Endothelial cell of umbilical vein (primary cell): Measurements from ENCODE around the gene PEX3. TPM values are rescaled to one million over a fixed set of nuclear protein-coding genes. Genes with fewer than 3 reads are reported as not detected.

Source experiments
- BruUV-seq: library from RNA; stranded (reverse); fragments of 400-500 nt; replicated peaks from 2 replicates; lab custom pipeline; 2021; lab: Mats Ljungman, UMichigan
- CTCF ChIA-PET: fragments of 300-600, 350-600 bp; sonication (Branson Sonifier 250); formaldehyde crosslinking; loops from one replicate; lab custom pipeline; 2021; ENCODE audit warnings: antibody characterized with exemption, inconsistent platforms; lab: Charles Lee
- POLR2A ChIA-PET: fragments of 300-600, 350-600 bp; sonication (Branson Sonifier 250); formaldehyde crosslinking; loops from one replicate; lab custom pipeline; 2021; ENCODE audit warnings: antibody characterized with exemption, inconsistent platforms; lab: Charles Lee
- DNase-seq: peaks from one replicate; pipeline ENCODE4 v3.0.0-alpha.2; 2011; ENCODE audit warnings: low read depth, low spot score
- FAIRE-seq: peaks from 2 replicates; lab custom pipeline; 2011; peaks lifted over from hg19 to GRCh38; lab: Jason Lieb, UNC
- H2AFZ ChIP-seq: 2 replicates; pipeline ENCODE4 v1.6.0; 2012; ENCODE audit warnings: low read depth, low read length, control low read depth, inconsistent platforms
- H3K27ac ChIP-seq: 2 replicates; pipeline ENCODE4 v1.5.1; 2011; ENCODE audit warnings: low read depth, mild to moderate bottlenecking, control low read depth, low read length, moderate library complexity; ENCODE audit not compliant: insufficient read depth
- H3K27me3 ChIP-seq, 2 experiments: 2 replicates each; pipeline versions ENCODE4 v1.6.0 to v1.6.1; 2011; ENCODE audit warnings: low read length in 2 of 2, mixed read lengths in 1 of 2; ENCODE audit not compliant: control insufficient read depth in 2 of 2, insufficient read depth in 2 of 2
- H3K36me3 ChIP-seq, 2 experiments: 2 replicates in 1 of 2; 3 replicates in 1 of 2; pipeline ENCODE4 v1.5.1; 2011; ENCODE audit warnings: low read length in 2 of 2, mild to moderate bottlenecking in 1 of 2, moderate library complexity in 1 of 2; ENCODE audit not compliant: control insufficient read depth in 2 of 2, insufficient read depth in 2 of 2; ENCODE audit errors: extremely low read depth in 1 of 2
- H3K4me1 ChIP-seq: 3 replicates; pipeline ENCODE4 v1.5.1; 2011; ENCODE audit warnings: mild to moderate bottlenecking, low read length; ENCODE audit not compliant: control insufficient read depth, insufficient read depth; ENCODE audit errors: extremely low read depth
- H3K4me2 ChIP-seq: 2 replicates; pipeline ENCODE4 v1.6.1; 2011; ENCODE audit warnings: low read length, control low read depth, mixed read lengths; ENCODE audit not compliant: insufficient read depth
- H3K4me3 ChIP-seq, 3 experiments: fragments of 200-600 bp in 1 of 3; sonication (generic), shearing (Covaris generic) in 1 of 3; replicated peaks in 1 of 3; 2 replicates each; pipeline ENCODE4 v1.5.1; 2011 to 2016; ENCODE audit warnings: control low read depth in 3 of 3, low read length in 3 of 3, mild to moderate bottlenecking in 2 of 3, inconsistent platforms in 1 of 3, low read depth in 1 of 3, moderate library complexity in 1 of 3; ENCODE audit not compliant: insufficient read depth in 1 of 3
- H3K79me2 ChIP-seq: 2 replicates; pipeline ENCODE4 v1.6.0; 2012; ENCODE audit warnings: low read length, inconsistent platforms; ENCODE audit not compliant: control insufficient read depth, insufficient read depth
- H3K9ac ChIP-seq: replicated peaks from 2 replicates; pipeline ENCODE3; 2011; ENCODE audit warnings: low read length, control low read depth; ENCODE audit not compliant: insufficient read depth; ENCODE audit errors: extremely low read depth
- H3K9me1 ChIP-seq: replicated peaks from 3 replicates; pipeline ENCODE4 v1.6.0; 2011; ENCODE audit warnings: mild to moderate bottlenecking, low read length; ENCODE audit not compliant: control insufficient read depth, insufficient read depth; ENCODE audit errors: extremely low read depth
- H3K9me3 ChIP-seq: replicated peaks from 2 replicates; pipeline ENCODE4 v1.5.1; 2012; ENCODE audit warnings: low read length, inconsistent platforms; ENCODE audit not compliant: control insufficient read depth, insufficient read depth
- H4K20me1 ChIP-seq: replicated peaks from 2 replicates; pipeline ENCODE3; 2011; ENCODE audit warnings: mild to moderate bottlenecking, low read length; ENCODE audit not compliant: control insufficient read depth, insufficient read depth; ENCODE audit errors: extremely low read depth
- EZH2 ChIP-seq: IDR thresholded peaks from 2 replicates; pipeline ENCODE4 v1.6.1; 2012; ENCODE audit warnings: borderline replicate concordance, low read depth, mild to moderate bottlenecking, moderate library complexity, low read length, inconsistent platforms; ENCODE audit not compliant: severe bottlenecking
- FOS ChIP-seq: IDR thresholded peaks from 2 replicates; pipeline ENCODE4 v1.6.1; 2011; ENCODE audit warnings: mild to moderate bottlenecking, low read length, moderate library complexity, borderline replicate concordance; ENCODE audit not compliant: insufficient read depth
- GATA2 ChIP-seq: IDR thresholded peaks from 2 replicates; pipeline ENCODE4 v1.7.0; 2011; ENCODE audit warnings: low read depth, mild to moderate bottlenecking, moderate library complexity, mixed read lengths, low read length; ENCODE audit not compliant: insufficient read length, insufficient read depth
- JUN ChIP-seq: IDR thresholded peaks from 2 replicates; pipeline ENCODE4 v1.6.1; 2011; ENCODE audit warnings: borderline replicate concordance, low read depth; ENCODE audit not compliant: insufficient read length, insufficient read depth
- MAX ChIP-seq: IDR thresholded peaks from 2 replicates; pipeline ENCODE4 v1.6.1; 2011; ENCODE audit not compliant: insufficient read depth, insufficient read length
- MYC ChIP-seq: IDR thresholded peaks from one replicate; pipeline ENCODE4 v1.6.1; 2011; ENCODE audit warnings: mild to moderate bottlenecking, low read depth, low read length
- POLR2A ChIP-seq: IDR thresholded peaks from 2 replicates; pipeline ENCODE4 v1.6.1; 2012; ENCODE audit warnings: low read depth, mild to moderate bottlenecking, control low read depth, low read length
- POLR2AphosphoS5 ChIP-seq: IDR thresholded peaks from 2 replicates; pipeline ENCODE4 v1.6.1; 2012; ENCODE audit warnings: low read depth, mild to moderate bottlenecking, control low read depth, low read length, moderate library complexity; ENCODE audit not compliant: insufficient read depth
- dilution Hi-C: fragments of 300-500 bp; cut with MboI; formaldehyde crosslinking; loops from one replicate; pipeline ENCODE4 v1.15.0; 2019; ENCODE audit warnings: low sequenced_read_pairs; ENCODE audit not compliant: extremely low pct_ligation_motif_present
- intact Hi-C: fragments of 100-400 bp; cut with micrococcal nuclease; formaldehyde crosslinking; loops from one replicate; pipeline ENCODE4 v1.10.0; 2022
- polyA plus RNA-seq, 4 experiments: library from polyadenylated mRNA; depleted of rRNA in 3 of 4; stranded (reverse) in 3 of 4; unstranded in 1 of 4; fragments of >200 nt; gene quantifications; 2 replicates each; pipeline versions ENCODE4 v1.2.1 to v1.2.3, GENCODE V29; 2011 to 2012; ENCODE audit warnings: missing spikeins in 1 of 4
- total RNA-seq: library from RNA; stranded (reverse); gene quantifications from 2 replicates; pipeline ENCODE4 v1.2.3, GENCODE V29; 2021
- TF ChIP-seq, protein P1 (sequence below), 2 donors: IDR thresholded peaks; 1 replicate in 1 of 2; 2 replicates in 1 of 2; pipeline ENCODE4 v1.5.1; 2011; ENCODE audit warnings: low read length in 2 of 2, mild to moderate bottlenecking in 2 of 2, moderate library complexity in 2 of 2, control low read depth in 1 of 2, inconsistent platforms in 1 of 2, low read depth in 1 of 2; ENCODE audit not compliant: insufficient read depth in 1 of 2; ENCODE audit errors: extremely low read depth in 1 of 2

The PEX3 gene
- total and polyA plus RNA-seq, 2 donors (not counting 3 experiments of a cell fraction or from before 2014, with no cell fraction given): 8.7 to 21.7 TPM

DNA sequence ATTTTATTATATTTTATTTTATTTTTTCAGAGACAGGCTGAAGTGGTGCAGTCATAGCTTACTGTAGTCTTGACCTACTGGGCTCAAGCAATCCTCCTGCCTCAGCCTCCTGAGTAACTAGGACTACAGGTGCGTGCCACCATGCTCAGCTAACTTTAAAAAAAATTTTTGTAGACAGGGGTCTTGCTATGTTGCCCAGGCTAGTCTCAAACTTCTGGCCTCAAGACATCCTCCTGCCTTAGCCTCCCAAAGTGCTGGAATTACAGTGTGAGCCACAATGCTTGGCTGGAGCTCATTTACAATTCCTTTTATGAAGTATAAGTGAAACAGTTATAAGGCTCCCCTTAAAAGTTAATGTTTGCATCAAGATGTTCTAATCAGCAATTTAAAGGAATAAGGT lies 46.4 kb downstream of the PEX3 start:
- TF ChIP-seq EZH2 (no peak), GATA2 (no peak), POLR2AphosphoS5 (no peak), MAX (no peak), POLR2A (no peak), JUN (no peak), MYC (no peak), FOS (no peak)
- TF ChIP-seq, protein P1, sequence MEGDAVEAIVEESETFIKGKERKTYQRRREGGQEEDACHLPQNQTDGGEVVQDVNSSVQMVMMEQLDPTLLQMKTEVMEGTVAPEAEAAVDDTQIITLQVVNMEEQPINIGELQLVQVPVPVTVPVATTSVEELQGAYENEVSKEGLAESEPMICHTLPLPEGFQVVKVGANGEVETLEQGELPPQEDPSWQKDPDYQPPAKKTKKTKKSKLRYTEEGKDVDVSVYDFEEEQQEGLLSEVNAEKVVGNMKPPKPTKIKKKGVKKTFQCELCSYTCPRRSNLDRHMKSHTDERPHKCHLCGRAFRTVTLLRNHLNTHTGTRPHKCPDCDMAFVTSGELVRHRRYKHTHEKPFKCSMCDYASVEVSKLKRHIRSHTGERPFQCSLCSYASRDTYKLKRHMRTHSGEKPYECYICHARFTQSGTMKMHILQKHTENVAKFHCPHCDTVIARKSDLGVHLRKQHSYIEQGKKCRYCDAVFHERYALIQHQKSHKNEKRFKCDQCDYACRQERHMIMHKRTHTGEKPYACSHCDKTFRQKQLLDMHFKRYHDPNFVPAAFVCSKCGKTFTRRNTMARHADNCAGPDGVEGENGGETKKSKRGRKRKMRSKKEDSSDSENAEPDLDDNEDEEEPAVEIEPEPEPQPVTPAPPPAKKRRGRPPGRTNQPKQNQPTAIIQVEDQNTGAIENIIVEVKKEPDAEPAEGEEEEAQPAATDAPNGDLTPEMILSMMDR (IDR thresholded peaks at IDR 0.05; ENCODE audit: extremely low read depth in 1 of 2, insufficient read depth in 1 of 2, low read depth in 1 of 2, low read length in 2 of 2): no peak
- Histone ChIP-seq H3K4me3 (no peak overlapping the region), H3K9ac (no peak overlapping the region), H3K27ac (no peak overlapping the region), H4K20me1 (no peaks in the 10 kb centered on the region), H3K27me3 (no peaks in the 10 kb centered on the region), H2AFZ (no peak overlapping the region), H3K9me3 (no peaks in the 10 kb centered on the region), H3K9me1 (no peaks in the 10 kb centered on the region), H3K79me2 (no peaks in the 10 kb centered on the region), H3K36me3 (peaks cover 3 to 9% of the 10 kb centered on the region in 2 experiments), H3K4me1 (no peaks in the 10 kb centered on the region), H3K4me2 (no peak overlapping the region)
- dilution Hi-C loops: no loop called here
- intact Hi-C loops: no loop called here
- FAIRE-seq: peak; percentile 18
- CTCF ChIA-PET: interaction anchor here (0.7 to 1.4 kb wide), 2 partner anchors 10 to 55 kb away, joined by 3 read pairs; no protein-coding TSS in a partner anchor
- POLR2A ChIA-PET: interaction anchor here (0.6 kb wide), 1 partner anchor 324 kb away, joined by 3 read pairs; no protein-coding TSS in a partner anchor
- BruUV-seq: no TSS peak
- DNase-seq: no peak
